ENCODE data around the gene CCL23.
"Not testable (repeated sequence)": the region's sequence is repeated elsewhere in the genome, so short reads cannot be mapped to it uniquely, and the experiment has no call there.

The CCL23 gene, protein sequence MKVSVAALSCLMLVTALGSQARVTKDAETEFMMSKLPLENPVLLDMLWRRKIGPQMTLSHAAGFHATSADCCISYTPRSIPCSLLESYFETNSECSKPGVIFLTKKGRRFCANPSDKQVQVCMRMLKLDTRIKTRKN

DNA sequence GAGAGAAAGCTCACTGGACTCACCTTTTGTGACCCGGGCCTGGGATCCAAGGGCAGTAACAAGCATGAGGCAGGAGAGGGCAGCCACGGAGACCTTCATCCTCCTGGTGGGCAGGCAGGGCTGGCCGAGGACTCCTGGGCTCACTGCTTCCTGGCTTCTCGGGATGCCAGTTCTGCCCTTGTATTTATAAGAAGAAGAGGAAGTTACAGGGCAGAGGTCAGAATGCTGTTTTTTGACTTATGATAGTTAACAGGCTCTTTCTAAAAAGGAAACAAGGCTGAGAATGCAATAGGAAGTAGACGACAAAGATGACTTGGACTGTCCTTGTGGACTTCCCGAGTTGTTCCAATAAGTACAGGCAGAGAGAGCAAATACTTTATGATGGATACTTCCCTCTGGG, at the start of gene CCL23:
CCL23 (minus strand) TSS at position 174 of the 400 bp plus-strand sequence; CDS start at position 99, 75 bp downstream.
- DNase-seq (ENCODE audit: low read depth in 2 of 2), result no peak

DNA sequence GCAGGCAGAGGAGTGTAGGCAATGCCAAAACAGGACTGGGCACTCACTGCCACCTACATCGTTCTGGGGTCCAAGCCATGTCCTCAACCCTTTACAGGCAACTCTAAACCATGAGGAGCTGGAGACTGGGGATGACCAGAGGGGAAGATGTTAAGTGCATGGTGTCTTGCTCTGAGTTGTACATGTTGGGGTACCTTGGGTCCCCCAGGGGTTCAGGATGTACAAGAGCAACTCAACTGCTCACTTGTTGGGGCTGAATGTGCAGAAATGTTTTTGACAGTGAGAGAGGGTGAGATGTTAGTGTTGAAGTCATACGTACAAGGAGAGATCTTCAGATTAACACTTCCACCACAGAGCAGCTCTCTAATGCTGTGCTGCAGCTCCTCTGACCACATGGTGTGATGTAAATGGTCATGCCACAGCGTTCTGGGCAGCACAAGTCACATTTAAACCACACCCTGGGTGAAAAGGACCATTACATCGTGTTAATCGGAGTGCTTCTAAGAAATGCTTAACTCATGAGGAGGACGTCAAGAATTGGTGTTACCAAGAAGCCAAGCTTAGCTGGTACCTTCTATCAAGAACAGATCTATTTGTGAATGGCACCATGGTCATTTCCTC, 48.7 kb upstream of the CCL23 start:
- no peak for DNase-seq (ENCODE audit: low read depth in 2 of 2)

DNA sequence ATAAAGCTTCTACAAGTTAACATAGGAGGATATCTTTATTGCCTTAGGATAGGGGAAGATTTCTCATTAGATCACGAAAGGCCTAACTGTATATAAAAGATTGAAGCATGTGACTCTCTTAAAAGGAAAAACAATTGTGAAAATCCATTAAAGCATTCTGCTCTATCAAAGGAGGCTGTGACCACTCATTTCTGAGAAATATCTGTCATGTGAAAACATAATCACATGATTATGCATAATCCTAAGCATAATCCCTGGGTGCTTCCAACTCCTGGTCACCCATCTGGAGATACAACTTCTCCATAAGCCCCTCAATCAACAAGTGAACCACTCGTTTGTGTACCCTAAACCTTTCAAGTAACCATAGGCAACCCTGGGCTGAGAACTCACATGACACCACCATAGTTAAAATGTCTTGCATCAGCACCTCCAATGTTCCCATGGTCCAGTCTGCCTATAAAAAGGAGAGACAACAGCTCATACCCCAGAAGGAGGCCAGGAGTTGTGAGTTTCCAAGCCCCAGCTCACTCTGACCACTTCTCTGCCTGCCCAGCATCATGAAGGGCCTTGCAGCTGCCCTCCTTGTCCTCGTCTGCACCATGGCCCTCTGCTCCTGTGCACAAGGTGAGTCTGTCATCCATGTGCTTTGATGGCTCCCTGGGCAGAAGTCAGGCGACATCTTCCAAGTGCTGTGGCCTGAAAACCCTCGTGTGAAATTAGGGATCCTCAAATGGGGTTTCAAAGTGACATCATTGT, 46.2 kb upstream of the CCL23 start, which contains the start of gene CCL18:
CCL18 (plus strand) TSS at position 487 of the 756 bp plus-strand sequence; CDS start at position 558, 71 bp downstream.
- DNase-seq (ENCODE audit: low read depth in 2 of 2), result no peak

DNA sequence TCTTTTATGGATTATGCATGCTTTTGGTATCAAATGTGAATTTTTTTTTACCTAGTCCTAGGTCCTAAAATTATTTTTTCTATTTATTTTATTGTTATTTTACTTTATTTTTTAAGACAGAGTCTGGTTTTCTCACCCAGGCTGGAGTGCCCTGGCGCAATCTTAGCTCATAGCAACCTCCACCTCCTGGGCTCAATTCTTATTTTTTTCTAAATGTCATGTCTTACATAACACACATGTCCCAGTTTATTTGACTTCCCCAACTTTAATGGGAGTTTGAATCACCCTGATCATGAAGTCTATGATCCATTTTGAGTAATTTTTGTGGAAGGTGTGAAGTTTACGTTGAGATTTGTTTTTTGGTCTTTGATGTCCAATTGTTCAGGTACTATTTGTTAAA, 43.0 kb upstream of the CCL23 start:
- DNase-seq (ENCODE audit: low read depth in 2 of 2), result no peak

DNA sequence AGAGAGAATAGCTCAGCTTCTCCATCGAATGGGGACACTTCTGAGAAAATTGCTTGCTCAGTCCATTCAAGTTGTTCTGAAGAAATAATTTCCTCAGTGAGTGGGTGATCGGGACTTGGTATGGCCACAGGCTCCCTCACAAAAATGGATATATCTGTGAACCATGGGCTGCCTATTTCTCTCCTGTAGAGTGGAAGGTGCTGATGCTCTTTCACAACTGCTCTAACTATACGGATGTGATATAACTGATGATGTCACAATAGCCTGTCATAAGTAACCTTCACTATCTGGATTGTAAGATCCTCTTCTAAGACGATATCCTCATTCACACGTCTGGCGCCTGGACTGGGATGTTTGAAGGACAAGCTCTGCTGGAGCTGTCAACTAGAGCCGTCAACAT, 41.6 kb upstream of the CCL23 start:
- no peak for DNase-seq (ENCODE audit: low read depth in 2 of 2)

DNA sequence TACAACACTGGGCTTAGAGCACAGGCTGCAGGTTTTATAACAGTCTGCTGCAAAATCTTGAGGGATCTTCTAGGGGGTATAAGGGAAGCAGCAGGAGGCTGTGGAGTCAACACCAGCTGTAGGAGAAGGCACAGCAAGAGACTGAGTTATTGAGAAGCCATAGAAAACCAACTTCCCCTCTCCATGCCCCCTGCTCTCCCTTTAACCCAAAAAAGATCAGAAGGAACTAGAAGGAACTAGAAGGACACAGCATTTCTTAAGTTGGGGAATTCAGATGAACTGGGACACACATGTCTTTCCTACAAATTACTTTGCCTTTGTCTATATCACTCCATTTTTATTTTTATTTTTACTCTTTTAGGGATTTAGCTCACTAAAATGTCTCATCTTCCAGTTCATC, 40.1 kb upstream of the CCL23 start:
- no peak for DNase-seq (ENCODE audit: low read depth in 2 of 2)

DNA sequence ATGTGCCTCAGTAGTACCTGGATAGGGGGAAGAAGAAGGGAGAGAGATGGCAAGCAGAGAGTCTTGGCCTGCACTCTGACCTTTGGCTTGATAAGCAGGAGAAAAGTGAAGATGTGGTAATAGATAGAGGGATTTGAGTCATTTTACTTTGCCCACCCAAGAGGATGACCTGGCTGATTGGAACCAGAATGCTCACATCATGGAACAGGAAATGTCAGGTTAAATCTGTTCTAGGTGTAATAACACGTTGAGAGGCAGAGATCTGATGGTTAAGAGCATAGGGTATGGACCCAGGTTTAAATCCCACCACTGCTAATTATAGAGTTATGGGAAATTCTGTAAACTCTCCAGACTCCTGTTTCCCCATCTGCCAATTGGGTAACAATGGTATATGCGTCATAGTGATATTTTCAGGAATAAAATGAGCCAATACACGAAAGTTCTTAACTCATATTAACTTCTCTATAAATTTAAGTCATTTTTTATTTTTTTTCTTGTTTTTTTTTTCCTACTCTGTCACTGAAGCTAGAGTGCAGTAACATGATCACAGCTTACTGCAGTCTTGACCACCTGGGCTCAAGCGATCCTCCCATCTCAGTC, 38.2 kb upstream of the CCL23 start:
- DNase-seq (ENCODE audit: low read depth in 2 of 2), result no peak

DNA sequence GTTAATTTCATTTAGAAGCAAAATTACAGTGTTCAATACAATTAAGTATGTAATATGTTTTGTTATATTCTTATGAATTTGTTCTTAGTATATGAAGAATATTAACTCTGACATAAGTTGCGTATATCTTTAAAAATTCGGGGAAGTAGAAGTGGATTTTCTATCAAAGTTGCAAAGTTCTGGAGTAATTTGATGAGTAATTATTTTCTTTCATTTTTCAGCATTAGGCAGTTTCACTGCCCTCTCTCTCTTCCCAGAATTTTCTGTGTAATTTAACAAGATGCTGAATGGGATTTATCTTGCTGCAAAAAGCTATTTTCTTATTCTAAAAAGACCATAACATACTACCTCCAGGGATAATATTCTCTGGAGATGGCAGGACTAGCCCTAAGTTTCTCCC, 37.4 kb upstream of the CCL23 start:
- no peak for DNase-seq (ENCODE audit: low read depth in 2 of 2)

DNA sequence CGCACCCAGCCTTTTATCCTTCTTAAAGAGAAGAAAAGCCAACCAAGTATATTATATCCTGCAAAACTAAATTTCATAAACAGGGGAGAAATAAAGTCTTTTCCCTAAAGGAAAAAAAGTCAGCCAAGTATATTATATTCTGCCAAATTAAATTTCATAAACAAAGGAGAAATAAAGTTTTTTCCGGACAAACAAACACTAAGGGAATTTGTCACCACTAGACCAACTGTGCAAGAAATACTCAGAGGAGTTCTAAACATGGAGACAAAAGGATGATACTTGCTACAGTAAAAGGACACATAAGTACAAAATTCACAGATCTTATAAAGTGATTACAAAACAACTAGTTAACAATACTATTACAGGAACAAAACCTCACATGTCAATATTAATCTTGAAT, 31.9 kb upstream of the CCL23 start:
- no peak for DNase-seq (ENCODE audit: low read depth in 2 of 2)

DNA sequence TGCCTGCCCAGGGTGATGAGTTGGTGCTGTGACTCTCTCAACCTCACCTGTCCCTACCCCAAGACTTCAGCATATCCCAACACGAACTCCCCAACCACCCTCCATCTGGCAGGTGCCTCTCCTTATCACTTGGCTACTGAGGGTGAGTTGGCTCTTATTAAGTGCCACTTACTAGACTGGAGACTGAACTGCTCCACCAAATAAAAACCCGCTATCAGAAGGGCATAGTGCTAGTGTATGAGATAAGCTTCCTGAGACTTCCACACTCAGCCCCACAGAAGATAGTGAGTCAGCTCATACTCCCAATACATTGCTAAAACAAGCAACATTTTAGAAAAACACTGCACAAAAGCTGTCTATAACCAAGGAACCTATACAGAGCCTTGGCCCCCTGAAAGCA, 30.3 kb upstream of the CCL23 start:
- no peak for DNase-seq (ENCODE audit: low read depth in 2 of 2)

DNA sequence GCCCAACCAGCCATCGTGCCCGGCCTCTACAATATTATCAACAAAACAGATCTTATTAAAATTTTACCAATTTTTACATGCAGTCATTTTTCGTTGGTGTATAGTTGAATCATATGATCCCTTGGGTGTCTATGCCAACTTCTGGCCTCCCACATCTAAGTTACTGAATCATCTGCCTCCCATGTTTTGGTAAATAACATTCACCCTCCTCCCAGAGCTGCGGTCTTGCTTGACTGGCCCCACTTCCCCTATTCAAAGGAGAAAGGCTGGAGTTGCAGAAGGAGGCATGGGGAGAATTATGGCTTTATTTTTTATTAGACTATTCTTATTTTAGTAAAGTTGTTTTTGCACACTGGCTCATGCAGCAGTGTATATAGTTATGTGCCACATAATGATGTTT, 18.5 kb upstream of the CCL23 start:
- no peak for DNase-seq (ENCODE audit: low read depth in 2 of 2)

DNA sequence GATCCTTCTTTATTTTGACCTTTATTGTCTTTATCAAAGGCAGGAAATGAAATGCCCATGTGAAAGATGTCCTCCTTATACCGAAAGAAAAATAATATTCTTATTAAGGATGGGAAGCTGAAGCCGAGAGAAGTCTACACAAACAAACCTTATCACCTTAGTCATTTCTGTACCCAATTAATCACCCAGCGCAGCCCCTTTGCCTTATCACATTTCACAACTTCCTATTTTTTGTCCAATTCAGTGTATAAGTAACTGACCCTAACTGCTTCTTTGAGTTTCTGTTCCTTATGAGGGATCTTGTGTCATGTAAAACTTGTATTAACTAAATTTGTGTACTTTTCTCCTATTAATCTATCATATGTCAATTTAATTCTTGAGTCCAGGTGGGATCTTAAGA, 16.4 kb upstream of the CCL23 start:
- DNase-seq (ENCODE audit: low read depth in 2 of 2), result no peak

DNA sequence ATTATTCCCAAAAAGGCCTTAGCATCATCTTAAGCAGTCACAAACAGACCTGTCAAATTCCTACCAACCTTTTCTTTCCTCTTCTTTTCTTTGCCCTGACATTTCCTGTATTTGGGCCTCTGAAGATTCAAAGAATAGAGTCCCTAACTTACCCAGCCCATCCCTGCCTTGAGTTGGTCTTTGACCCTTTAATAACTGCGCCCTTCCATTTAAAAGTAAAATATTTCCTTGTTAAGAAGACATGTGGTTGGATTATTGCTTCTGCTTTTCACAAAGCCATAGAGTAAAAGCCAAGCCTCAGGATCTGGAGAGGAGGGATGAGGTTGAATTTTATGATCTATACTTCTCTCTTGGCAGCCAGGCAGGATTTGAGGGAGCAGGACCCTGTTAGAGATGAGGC, 13.2 kb upstream of the CCL23 start:
- DNase-seq (ENCODE audit: low read depth in 2 of 2), result no peak

DNA sequence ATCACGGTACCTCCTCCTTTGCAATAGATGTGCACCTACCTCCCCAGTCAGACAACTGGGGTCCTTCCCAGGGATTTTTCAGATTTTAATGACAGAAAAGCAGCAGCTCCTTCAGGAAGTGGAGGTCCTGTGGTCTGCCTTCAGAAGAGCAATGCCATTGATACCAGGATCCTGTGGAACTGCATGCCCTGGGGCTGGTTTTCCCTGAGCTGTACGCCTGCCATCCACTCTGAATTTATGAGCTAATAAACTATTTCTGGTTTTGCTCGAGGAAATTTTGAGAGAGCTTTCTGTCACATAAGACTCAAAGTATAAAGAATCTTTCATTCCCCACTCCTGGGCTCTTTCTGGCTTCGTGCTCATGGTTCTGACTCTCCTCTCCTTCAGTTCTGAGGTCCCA, 10.0 kb upstream of the CCL23 start:
- DNase-seq (ENCODE audit: low read depth in 2 of 2), result no peak

DNA sequence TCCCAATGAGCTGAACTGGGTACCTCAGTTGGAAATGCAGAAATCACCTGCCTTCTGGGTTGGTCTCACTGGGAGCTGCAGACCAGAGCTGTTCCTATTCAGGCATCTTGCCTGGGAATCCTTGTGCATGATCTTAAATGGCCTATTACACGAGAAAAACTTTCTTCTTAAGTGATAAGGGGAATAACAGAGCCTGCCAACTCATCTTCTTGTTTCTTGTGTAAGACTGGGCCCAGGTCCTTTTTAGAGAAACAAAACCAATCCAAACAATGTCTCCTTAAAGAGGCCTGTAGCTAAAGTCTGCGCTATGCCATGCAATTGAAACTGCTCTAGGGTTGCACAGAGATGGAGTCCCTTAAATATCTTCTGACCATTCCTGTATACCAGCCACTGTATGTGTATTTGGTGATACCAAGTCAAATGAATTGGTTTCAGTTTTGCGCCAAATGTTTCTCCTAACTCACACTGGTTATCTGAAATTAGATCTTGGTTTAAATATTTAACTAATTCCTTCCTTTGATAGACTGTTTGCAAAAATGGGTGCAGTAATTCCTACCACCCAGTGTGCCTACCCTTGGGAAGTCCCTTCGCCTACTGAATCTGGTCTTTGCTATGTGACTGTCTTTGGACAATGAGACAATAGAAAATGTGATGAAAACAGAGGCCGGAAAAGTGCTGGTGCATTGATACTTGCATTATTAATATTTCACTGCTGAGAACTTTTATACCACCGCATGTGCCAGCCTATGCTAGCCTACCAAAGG, 6.5 kb upstream of the CCL23 start:
- no peak for DNase-seq (ENCODE audit: low read depth in 2 of 2)

DNA sequence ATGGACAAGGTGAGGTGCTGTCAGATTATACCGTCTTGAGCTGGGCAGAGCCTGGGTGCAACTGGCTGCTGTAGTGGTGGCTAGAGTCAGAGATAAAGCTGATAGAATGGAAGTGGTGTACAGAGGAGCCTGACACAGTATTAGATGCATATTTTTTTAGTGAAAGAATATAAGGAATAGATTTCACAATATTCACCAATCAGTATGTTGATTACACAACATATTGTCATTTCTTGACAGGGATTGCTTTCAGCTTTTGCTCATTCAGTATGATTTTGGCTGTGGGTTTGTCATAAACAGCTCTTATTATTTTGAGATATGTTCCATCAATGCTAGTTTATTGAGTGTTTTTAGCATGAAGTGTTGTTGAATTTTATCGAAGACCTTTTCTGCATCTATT, 1.7 kb upstream of the CCL23 start:
- DNase-seq (ENCODE audit: low read depth in 2 of 2), result no peak

DNA sequence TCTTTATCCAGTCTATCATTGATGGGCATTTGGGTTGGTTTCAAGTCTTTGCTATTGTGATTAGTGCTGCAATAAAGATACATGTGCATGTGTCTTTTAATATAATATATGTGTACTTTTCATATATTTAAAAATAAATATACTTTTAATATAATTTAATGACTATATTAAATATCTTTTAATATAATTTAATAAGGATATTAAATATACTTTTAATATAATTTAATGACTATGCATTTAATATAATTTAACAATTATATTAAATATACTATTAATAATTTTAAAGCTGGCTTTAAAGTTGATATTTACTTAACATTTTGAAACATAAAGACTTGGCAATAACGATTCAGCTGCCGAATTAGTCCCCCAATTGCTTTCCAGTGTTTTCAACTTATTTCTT, 1.2 kb downstream of the CCL23 start:
- DNase-seq (ENCODE audit: low read depth in 2 of 2), result no peak

DNA sequence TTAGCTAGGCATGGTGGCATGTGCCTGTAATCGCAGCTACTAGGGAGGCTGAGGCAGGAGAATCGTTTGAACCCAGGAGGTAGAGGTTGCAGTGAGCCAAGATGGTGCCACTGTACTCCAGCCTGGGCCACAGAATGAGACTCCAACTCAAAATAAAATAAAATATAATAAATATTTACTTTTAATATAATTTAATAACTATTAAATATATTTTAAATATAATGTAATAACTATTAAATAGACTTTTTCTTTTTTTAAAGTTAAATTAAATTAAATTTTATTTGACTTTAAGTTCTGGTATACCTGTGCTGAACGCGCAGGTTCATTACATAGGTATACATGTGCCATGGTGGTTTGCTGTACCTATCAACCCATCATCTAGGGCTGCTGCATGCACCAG, 1.9 kb downstream of the CCL23 start:
- DNase-seq (ENCODE audit: low read depth in 2 of 2), result not testable (repeated sequence)

DNA sequence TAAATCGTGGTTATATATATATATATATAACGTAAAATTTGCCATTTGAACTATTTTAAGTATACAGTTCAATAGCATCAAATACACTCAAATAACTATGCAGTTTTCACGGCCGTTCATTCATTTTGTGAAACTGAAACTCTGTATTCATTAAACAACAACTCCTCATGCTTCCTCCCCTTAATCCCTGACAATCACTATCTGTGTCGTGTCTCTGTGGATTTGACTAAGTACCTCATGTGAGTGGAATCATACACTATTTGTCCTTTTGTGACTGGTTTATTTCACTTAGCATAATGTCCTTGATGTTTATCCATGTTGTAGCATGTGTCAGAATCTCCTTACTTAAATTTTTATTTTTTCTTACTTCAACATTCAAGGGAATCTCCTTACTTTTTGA, 2.8 kb downstream of the CCL23 start:
- DNase-seq (ENCODE audit: low read depth in 2 of 2), result no peak

DNA sequence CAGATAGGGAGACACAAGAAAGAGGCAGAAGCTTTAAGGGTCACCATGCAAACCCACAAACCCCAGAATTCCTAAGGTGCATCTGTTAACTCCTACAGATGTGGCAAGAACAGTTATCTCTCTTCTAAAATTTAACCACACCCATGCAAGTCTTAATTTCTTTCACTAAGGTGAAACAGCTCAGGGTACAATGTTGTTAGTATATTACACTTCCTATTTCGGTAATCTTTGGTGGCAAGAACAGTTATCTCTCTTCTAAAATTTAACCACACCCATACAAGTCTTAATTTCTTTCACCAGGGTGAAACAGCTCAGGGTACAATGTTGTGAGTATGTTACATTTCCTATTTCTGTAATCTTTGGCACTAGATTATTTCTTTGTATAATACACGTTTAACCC, 6.6 kb downstream of the CCL23 start:
- no peak for DNase-seq (ENCODE audit: low read depth in 2 of 2)

DNA sequence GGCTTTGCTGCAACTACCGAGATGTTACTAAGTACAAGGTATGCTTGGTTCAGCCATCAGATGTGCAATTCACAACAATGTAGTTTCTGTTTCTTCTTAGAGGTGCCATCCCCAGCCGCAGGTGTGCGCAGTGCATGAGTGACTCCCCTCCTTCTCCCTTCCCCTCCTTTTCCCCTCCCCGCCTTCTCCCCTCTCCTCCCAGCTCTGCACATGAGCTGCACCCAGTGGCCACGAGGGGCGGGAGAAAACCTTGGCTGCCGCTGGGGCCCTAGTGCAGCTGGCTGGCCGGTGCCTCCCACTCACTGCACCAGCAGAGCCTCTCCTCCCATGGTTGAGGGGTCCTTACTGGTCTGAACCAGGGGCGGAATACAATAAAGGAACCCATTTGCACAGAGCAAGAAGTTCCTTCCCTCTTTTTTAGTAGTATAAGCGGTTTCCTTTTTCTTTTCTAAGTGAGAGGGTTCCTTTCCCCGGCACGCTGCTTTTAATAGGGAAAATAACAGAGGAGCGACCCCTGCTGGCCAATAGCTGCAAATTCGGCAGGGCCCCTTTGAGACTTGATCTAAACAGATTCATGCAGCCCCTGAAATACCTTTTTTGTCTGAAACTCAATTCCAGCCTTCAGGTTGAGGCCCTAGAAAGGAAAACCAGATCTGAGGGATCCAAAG, 8.6 kb downstream of the CCL23 start:
- no peak for DNase-seq (ENCODE audit: low read depth in 2 of 2)
